H1 (cell line): ENCODE measurements around the gene NAMPT. TPM values are rescaled to one million over a fixed set of nuclear protein-coding genes. Genes with fewer than 3 reads are reported as not detected.

Experiments used
- CTCF ChIA-PET: fragments of 300-600 bp; sonication (Branson Sonifier 250); formaldehyde crosslinking; loops from one replicate; lab custom pipeline; 2021; ENCODE audit not compliant: partially characterized antibody; lab: Charles Lee
- POLR2A ChIA-PET: fragments of 300-600 bp; sonication (Branson Sonifier 250); formaldehyde crosslinking; loops from one replicate; lab custom pipeline; 2021; ENCODE audit warnings: inconsistent platforms; ENCODE audit not compliant: partially characterized antibody; lab: Charles Lee
- DNase-seq, 2 experiments: peaks; one replicate each; pipeline versions ENCODE4 v3.0.0 to v3.0.0-alpha.2; 2010 to 2022; ENCODE audit warnings: low spot score in 2 of 2, low read depth in 1 of 2, mixed read lengths in 1 of 2
- FAIRE-seq: peaks from 2 replicates; lab custom pipeline; 2011; peaks lifted over from hg19 to GRCh38; lab: Jason Lieb, UNC
- H2AFZ ChIP-seq: 2 replicates; pipeline ENCODE4 v1.8.1; 2012; ENCODE audit warnings: low read length, inconsistent platforms
- H2AK5ac ChIP-seq: 2 replicates; pipeline ENCODE4 v1.6.1; 2013; ENCODE audit warnings: low read depth, low read length
- H2BK120ac ChIP-seq: replicated peaks from 2 replicates; pipeline ENCODE3; 2013; ENCODE audit warnings: low read depth, low read length, inconsistent platforms
- H2BK12ac ChIP-seq: 2 replicates; pipeline ENCODE4 v1.6.1; 2013; ENCODE audit warnings: low read depth, low read length
- H2BK15ac ChIP-seq: 2 replicates; pipeline ENCODE4 v1.6.1; 2013; ENCODE audit warnings: low read length
- H2BK20ac ChIP-seq: 2 replicates; pipeline ENCODE4 v1.6.1; 2013; ENCODE audit warnings: low read length
- H2BK5ac ChIP-seq: 2 replicates; pipeline ENCODE4 v1.6.1; 2013; ENCODE audit warnings: low read depth, low read length
- H3K14ac ChIP-seq: 2 replicates; pipeline ENCODE4 v1.6.1; 2013; ENCODE audit warnings: inconsistent platforms; ENCODE audit not compliant: insufficient read length
- H3K18ac ChIP-seq: 2 replicates; pipeline ENCODE4 v1.6.1; 2013; ENCODE audit warnings: low read length; ENCODE audit errors: extremely low read depth
- H3K23ac ChIP-seq: 2 replicates; pipeline ENCODE4 v1.6.1; 2013; ENCODE audit warnings: inconsistent platforms; ENCODE audit not compliant: insufficient read length
- H3K23me2 ChIP-seq: 2 replicates; pipeline ENCODE4 v1.6.1; 2013; ENCODE audit warnings: low read depth, low read length
- H3K27ac ChIP-seq: 2 replicates; pipeline ENCODE4 v1.6.1; 2011; ENCODE audit warnings: low read depth, low read length, inconsistent platforms
- H3K27me3 ChIP-seq, 4 experiments: replicated peaks in 1 of 4; 1 replicate in 1 of 4; 2 replicates in 3 of 4; pipeline versions ENCODE4 v1.6.1 to v1.8.1; 2011 to 2013; ENCODE audit warnings: low read length in 3 of 4, mild to moderate bottlenecking in 3 of 4, inconsistent platforms in 2 of 4, mixed read lengths in 2 of 4, moderate library complexity in 1 of 4; ENCODE audit not compliant: control insufficient read depth in 3 of 4, insufficient read depth in 3 of 4; ENCODE audit errors: extremely low read depth in 1 of 4
- H3K36me3 ChIP-seq, 4 experiments: 2 replicates each; pipeline versions ENCODE4 v1.6.1 to v1.8.1; 2011 to 2013; ENCODE audit warnings: mild to moderate bottlenecking in 4 of 4, low read length in 3 of 4, moderate library complexity in 2 of 4, control low read depth in 1 of 4, inconsistent platforms in 1 of 4; ENCODE audit not compliant: insufficient read depth in 4 of 4, control insufficient read depth in 2 of 4
- H3K4ac ChIP-seq: replicated peaks from 2 replicates; pipeline ENCODE3; 2013; ENCODE audit warnings: low read length, low read depth, mixed read lengths, inconsistent platforms; ENCODE audit not compliant: insufficient read length
- H3K4me1 ChIP-seq, 4 experiments: replicated peaks in 1 of 4; 1 replicate in 1 of 4; 2 replicates in 3 of 4; pipeline versions ENCODE4 v1.6.1 to v1.8.1; 2011 to 2013; ENCODE audit warnings: low read length in 3 of 4, inconsistent platforms in 2 of 4, mixed read lengths in 1 of 4; ENCODE audit not compliant: insufficient read depth in 4 of 4, control insufficient read depth in 3 of 4
- H3K4me2 ChIP-seq, 2 experiments: 2 replicates each; pipeline versions ENCODE4 v1.6.1 to v1.8.1; 2011 to 2013; ENCODE audit warnings: low read depth in 2 of 2, low read length in 2 of 2, control low read depth in 1 of 2, inconsistent platforms in 1 of 2, mild to moderate bottlenecking in 1 of 2; ENCODE audit not compliant: insufficient read depth in 1 of 2
- H3K4me3 ChIP-seq, 4 experiments: fragments of 200-600, 300-600 bp in 1 of 4; sonication (generic), shearing (Covaris generic), sonication (Bioruptor Twin) in 1 of 4; 2 replicates each; pipeline versions ENCODE4 v1.5.1 to v1.8.1; 2011 to 2016; ENCODE audit warnings: low read length in 4 of 4, low read depth in 3 of 4, control low read depth in 2 of 4, inconsistent platforms in 2 of 4, mild to moderate bottlenecking in 2 of 4, mixed read lengths in 1 of 4, moderate library complexity in 1 of 4; ENCODE audit not compliant: insufficient read depth in 2 of 4; ENCODE audit errors: extremely low read depth in 1 of 4
- H3K56ac ChIP-seq: replicated peaks from 2 replicates; pipeline ENCODE3; 2013; ENCODE audit warnings: low read depth, mild to moderate bottlenecking, mixed read lengths, low read length, inconsistent platforms; ENCODE audit not compliant: insufficient read length
- H3K79me1 ChIP-seq: 2 replicates; pipeline ENCODE4 v1.6.1; 2013; ENCODE audit warnings: low read depth, low read length, control low read depth
- H3K79me2 ChIP-seq, 2 experiments: 2 replicates each; pipeline versions ENCODE4 v1.6.1 to v1.8.1; 2012 to 2013; ENCODE audit warnings: low read length in 2 of 2, mild to moderate bottlenecking in 2 of 2, inconsistent platforms in 1 of 2; ENCODE audit not compliant: insufficient read depth in 2 of 2, control insufficient read depth in 1 of 2
- H3K9ac ChIP-seq, 4 experiments: replicated peaks in 1 of 4; 1 replicate in 1 of 4; 2 replicates in 3 of 4; pipeline versions ENCODE4 v1.6.1 to v1.8.1; 2011 to 2013; ENCODE audit warnings: low read depth in 3 of 4, low read length in 3 of 4, control low read depth in 2 of 4, mild to moderate bottlenecking in 2 of 4, moderate library complexity in 2 of 4, inconsistent platforms in 1 of 4; ENCODE audit errors: extremely low read depth in 1 of 4
- H3K9me3 ChIP-seq, 2 experiments: 2 replicates each; pipeline versions ENCODE4 v1.6.1 to v1.8.1; 2012 to 2013; ENCODE audit warnings: mild to moderate bottlenecking in 2 of 2, moderate library complexity in 2 of 2, control low read depth in 1 of 2, inconsistent platforms in 1 of 2, low read depth in 1 of 2, low read length in 1 of 2, mixed read lengths in 1 of 2; ENCODE audit not compliant: insufficient read depth in 2 of 2
- H4K20me1 ChIP-seq, 2 experiments: replicated peaks in 1 of 2; 2 replicates each; pipeline versions ENCODE3 to v1.8.1; 2011 to 2013; ENCODE audit warnings: inconsistent platforms in 2 of 2, low read length in 2 of 2, mild to moderate bottlenecking in 1 of 2; ENCODE audit not compliant: insufficient read depth in 2 of 2, control insufficient read depth in 1 of 2
- H4K5ac ChIP-seq: 2 replicates; pipeline ENCODE4 v1.6.1; 2013; ENCODE audit warnings: low read length, low read depth, mixed read lengths, inconsistent platforms; ENCODE audit not compliant: insufficient read length
- H4K8ac ChIP-seq: 2 replicates; pipeline ENCODE4 v1.8.0; 2013; ENCODE audit warnings: mild to moderate bottlenecking, moderate library complexity, low read length, inconsistent platforms; ENCODE audit not compliant: insufficient read depth; ENCODE audit errors: extremely low read depth
- H4K91ac ChIP-seq: replicated peaks from 2 replicates; pipeline ENCODE3; 2013; ENCODE audit warnings: low read length, mixed read lengths, inconsistent platforms; ENCODE audit not compliant: insufficient read length
- EZH2 ChIP-seq: fragments of 200-600 bp; sonication (generic); IDR thresholded peaks from 2 replicates; pipeline ENCODE4 v1.7.1; 2012; ENCODE audit warnings: low read depth, mild to moderate bottlenecking, moderate library complexity, low read length, inconsistent platforms; ENCODE audit not compliant: severe bottlenecking
- RNF2 ChIP-seq: fragments of 200-900, 300-1000 bp; sonication (generic); IDR thresholded peaks from 2 replicates; pipeline ENCODE4 v1.7.1; 2016; ENCODE audit warnings: borderline replicate concordance, low read depth, mild to moderate bottlenecking, antibody characterized with exemption, low read length; ENCODE audit not compliant: poor library complexity, severe bottlenecking; ENCODE audit errors: missing control alignments
- WGBS, 2 experiments: shearing (Covaris generic) in 1 of 2; methylation state at CpG; one replicate each; pipeline versions ENCODE4 v1.1.6 to v1.1.7; 2013 to 2015; ENCODE audit warnings: low lambda C conversion rate in 2 of 2, mixed read lengths in 2 of 2, inconsistent platforms in 1 of 2, low coverage in 1 of 2, missing lambda C conversion rate in 1 of 2; ENCODE audit not compliant: insufficient replicate concordance in 2 of 2, insufficient coverage in 1 of 2, insufficient read length in 1 of 2; ENCODE audit errors: extremely low coverage in 1 of 2, missing lambda C conversion rate in 1 of 2; 5-methylcytosine and 5-hydroxymethylcytosine counted together
- polyA plus RNA-seq, 7 experiments: library from polyadenylated mRNA; depleted of rRNA in 3 of 7; stranded (reverse) in 5 of 7; unstranded in 2 of 7; fragments of >200 nt in 5 of 7; fragments of 200-250 nt in 2 of 7; gene quantifications; 1 replicate in 5 of 7; 2 replicates in 1 of 7; 4 replicates in 1 of 7; pipeline versions ENCODE4 v1.2.1 to v1.2.3, GENCODE V29; 2011 to 2013; ENCODE audit warnings: missing spikeins in 2 of 7, mixed read lengths in 2 of 7
- total RNA-seq: library from RNA; stranded (reverse); fragmentation: NEBNext Ultra II Directional; extraction: Animal tissue kit (Norgen Biotek cat#: 25700); gene quantifications from 2 replicates; pipeline ENCODE4 v1.2.1, GENCODE V29; 2021

The NAMPT gene
- total and polyA plus RNA-seq, 2 of the 8 experiments (the other 6 are each of a cell fraction or from before 2014, with no cell fraction given): 15.4 to 95.9 TPM

DNA sequence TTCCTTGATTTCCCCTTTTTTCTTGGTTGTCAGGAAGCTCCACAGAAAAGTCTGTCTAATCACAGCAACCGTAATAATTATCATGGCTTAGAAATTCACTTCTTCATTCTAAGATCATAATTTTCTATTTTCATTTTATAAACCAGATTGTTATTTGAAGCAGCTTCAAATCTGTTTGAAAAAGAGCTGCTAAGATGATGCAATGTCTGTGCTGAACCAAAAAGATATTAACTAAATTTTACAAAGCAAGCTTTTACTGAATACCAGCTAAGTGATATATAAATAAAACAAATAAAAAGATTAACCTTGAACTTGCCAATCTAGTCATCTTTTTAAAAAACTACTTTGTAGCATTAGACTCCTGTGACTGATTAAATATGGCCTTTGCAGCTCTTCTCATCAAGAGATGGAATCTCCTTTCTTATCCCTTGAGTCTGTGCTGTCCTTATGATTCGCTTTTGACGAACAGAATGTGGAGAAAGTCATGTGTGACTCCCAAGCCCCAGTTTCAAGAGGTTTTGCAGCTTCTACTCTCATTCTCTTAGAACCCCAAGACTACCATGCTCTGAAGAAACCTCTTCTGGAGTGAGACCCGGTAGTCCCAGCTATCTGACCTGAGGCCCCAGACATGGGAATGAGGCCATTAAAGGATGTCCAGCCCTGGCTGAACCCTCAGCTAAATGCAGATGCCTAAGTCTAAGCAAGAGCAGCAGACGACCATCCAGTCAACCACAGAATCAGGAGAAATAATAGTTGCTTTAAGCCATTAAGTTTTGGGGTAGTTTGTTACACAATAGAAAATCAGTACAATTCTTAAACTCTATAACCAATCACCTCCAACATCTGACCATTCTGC, 14.4 kb downstream of the NAMPT start:
- Histone ChIP-seq H3K23ac (no peak overlapping the region), H4K5ac (no peak overlapping the region), H3K36me3 (peaks cover 5 to 77% (median 31%) of the 10 kb centered on the region in 4 experiments; a peak in 7 of 8 replicates), H3K27ac (no peak overlapping the region), H4K8ac (no peak overlapping the region), H2AFZ (no peak overlapping the region), H3K27me3 (no peaks in the 10 kb centered on the region), H2BK15ac (no peak overlapping the region), H3K79me2 (no peaks in the 10 kb centered on the region; a peak in 1 of 4 replicates), H3K9ac (no peak overlapping the region), H3K4ac (no peak overlapping the region), H3K23me2 (no peaks in the 10 kb centered on the region), H3K9me3 (no peaks in the 10 kb centered on the region), H3K18ac (no peak overlapping the region), H2BK120ac (no peak overlapping the region), H2AK5ac (no peak overlapping the region), H3K4me2 (no peak overlapping the region), H3K14ac (no peak overlapping the region), H2BK5ac (no peak overlapping the region), H3K79me1 (no peaks in the 10 kb centered on the region), H2BK20ac (no peak overlapping the region), H3K56ac (no peak overlapping the region), H4K20me1 (no peaks in the 10 kb centered on the region), H3K4me3 (no peak overlapping the region), H3K4me1 (no peaks in the 10 kb centered on the region), H2BK12ac (no peak overlapping the region), H4K91ac (no peak overlapping the region)
- ChIA-PET POLR2A (interaction anchor here (1.2 kb wide), 1 partner anchor 15 kb away, joined by 6 read pairs; the partner anchor contains the start of gene NAMPT), CTCF (interaction anchor here (0.6 kb wide), 1 partner anchor 8 kb away, joined by 3 read pairs; no protein-coding TSS in a partner anchor)
- TF ChIP-seq RNF2 (no peak), EZH2 (no peak)
- no peak for FAIRE-seq
- no peak for DNase-seq
- 91% methylated on average over 5 of the region's 5 CpGs; no CpG with 5 or more reads in 1 of the 2 experiments for WGBS, 2 experiments
